ENCODE data around the gene ABCB8.
"Not testable (repeated sequence)": the region's sequence is repeated elsewhere in the genome, so short reads cannot be mapped to it uniquely, and the experiment has no call there.

The ABCB8 gene

GRCh38 chr7:151035902-151036301, 7.7 kb downstream of the ABCB8 start:
- DNase-seq = no peak

GRCh38 chr7:151038951-151039849, 10.9 kb downstream of the ABCB8 start:
- DNase-seq = peak; percentile 91 to 95 (median 94)

DNA sequence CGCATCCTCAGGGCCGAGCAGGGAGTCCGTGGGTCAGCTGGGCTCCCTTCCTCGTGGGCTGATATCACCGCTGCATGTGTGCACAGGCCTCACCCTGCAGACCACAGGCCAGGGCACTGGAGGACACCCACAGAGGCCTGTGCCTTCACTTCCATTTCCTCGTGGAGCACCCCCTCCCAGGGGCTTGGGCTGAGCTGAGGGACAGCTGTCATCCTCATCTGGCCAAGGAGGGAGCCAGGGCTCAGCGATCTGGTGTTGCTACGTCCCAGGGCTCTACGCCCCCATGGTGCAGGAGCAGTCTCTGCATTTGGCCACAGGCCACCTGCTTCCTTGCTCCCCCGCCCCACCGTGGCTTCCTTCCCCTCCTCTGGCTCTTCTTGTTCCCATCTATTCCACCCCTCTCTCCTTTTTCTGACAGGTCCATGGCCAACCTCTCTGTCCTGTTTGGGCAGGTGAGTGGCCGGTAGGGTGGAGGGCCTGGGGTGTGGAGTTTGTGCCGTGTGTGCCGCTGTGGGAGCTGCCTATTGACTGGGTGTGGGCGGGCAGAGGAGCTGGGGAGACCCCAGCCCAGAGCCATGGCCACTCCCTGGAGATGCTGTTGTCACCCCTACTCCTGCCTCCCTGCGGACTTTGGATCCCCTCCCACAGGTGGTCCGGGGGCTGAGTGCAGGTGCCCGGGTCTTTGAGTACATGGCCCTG, 11.7 kb downstream of the ABCB8 start:
- DNase-seq = peak in 2 of 3 donors; percentile 24 to 46

- DNase-seq = no peak
Observed at GRCh38 chr7:151040616-151041375, 12.5 kb downstream of the ABCB8 start.

DNA sequence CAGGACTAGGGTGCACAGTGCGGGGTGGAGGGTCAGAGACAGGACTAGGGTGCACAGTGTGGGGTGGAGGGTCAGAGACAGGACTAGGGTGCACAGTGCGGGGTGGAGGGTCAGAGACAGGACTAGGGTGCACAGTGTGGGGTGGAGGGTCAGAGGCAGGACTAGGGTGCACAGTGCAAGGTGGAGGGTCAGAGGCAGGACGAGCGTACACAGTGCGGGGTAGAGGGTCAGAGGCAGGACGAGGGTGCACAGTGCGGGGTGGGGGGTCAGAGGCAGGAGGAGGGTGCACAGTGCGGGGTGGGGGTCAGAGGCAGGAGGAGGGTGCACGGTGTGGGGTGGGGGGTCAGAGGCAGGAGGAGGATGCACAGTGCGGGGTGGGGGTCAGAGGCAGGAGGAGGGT, 15.2 kb downstream of the ABCB8 start:
- not testable (repeated sequence) for DNase-seq

DNA sequence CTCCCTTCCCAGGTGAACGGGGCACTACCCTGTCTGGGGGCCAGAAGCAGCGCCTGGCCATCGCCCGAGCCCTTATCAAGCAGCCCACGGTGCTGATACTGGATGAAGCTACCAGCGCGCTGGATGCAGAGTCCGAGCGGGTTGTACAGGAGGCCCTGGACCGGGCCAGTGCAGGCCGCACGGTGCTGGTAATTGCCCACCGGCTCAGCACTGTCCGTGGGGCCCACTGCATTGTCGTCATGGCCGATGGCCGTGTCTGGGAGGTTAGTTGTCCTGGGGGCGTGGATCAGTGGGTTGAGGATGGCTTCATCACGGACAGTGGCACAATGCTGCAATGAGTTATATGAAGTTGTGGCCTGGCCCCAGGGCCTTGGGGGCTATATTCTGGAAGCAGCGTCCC, 15.7 kb downstream of the ABCB8 start:
- DNase-seq = no peak

DNA sequence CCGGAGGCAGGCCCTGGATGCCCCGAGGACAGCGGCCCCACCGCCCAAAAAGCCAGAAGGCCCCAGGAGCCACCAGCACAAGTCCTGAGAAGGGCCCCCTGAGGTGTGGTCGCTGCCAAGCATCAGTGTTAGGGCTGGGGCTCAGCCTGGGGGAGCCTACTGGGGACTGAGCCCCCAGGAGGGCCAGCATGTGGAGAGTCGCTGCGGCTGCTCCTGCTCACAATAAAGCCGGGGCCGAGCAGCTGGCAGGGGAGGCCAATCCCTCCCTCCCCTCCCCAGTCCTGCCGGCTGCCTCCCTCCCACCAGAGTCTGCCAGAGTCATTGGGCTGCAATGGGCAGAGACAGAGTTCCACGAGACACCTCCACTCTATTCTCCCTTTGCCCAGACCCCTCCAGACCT, 17.0 kb downstream of the ABCB8 start:
- DNase-seq = no peak

DNA sequence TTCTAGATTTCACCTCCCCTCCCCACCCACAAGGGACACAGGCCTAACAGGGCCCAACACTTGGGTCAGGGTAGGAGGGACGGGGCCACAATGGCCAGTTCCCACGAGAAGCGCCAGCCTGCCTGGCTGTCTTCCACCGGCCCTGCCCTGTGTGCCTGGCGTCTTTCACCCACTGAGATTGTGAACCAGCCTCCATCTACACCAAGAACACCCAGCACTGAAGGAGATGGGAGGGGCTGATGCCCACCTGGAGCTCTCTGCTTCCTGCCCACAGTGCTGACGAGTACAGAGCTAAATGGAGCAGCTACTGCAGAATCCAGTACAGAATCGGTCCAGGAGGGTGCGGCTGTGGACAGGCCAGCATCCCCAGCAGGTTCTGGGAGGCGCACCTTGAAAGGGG, 17.7 kb downstream of the ABCB8 start:
- DNase-seq = no peak

GRCh38 chr7:151046603-151047573, 18.6 kb downstream of the ABCB8 start:
- DNase-seq = peak in 1 of 3 donors; percentile 10

- no peak for DNase-seq
Observed at GRCh38 chr7:151047976-151048815, 19.9 kb downstream of the ABCB8 start, which contains the start of gene ASIC3. Gene ASIC3 (plus strand): TSS chr7:151048531. CDS start chr7:151048886, 355 bp downstream.

- no peak for DNase-seq
Observed at GRCh38 chr7:151048911-151049463, 20.7 kb downstream of the ABCB8 start.

- peak; percentile 56 to 82 (median 72) for DNase-seq
Observed at GRCh38 chr7:151051108-151051507, 22.9 kb downstream of the ABCB8 start.

DNA sequence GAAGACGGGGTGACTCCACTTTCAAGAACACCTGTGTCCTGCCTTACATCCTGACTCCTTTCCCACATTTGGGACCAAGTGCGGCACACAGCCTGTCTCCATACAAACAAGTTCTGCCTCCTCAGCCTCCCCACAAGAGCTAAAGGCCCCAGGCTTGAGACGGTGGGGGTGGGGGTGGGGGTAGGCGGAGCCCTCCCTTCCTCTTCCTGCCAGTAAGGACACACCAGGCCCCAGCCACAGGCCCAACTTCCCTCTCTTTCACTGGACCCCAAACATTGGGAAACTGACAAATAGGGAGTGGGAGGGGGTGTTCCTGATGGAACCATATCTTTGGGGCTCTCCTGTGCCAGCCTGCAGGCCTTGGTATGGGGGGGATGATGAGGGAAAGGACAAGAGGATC, 24.8 kb downstream of the ABCB8 start:
- DNase-seq = peak; percentile 40 to 63 (median 48)

- no peak for DNase-seq
Observed at GRCh38 chr7:151053751-151054150, 25.5 kb downstream of the ABCB8 start.

- DNase-seq = no peak
Observed at GRCh38 chr7:151056283-151056665, 28.0 kb downstream of the ABCB8 start.

- DNase-seq = no peak
Observed at GRCh38 chr7:151056666-151057505, 28.6 kb downstream of the ABCB8 start.

DNA sequence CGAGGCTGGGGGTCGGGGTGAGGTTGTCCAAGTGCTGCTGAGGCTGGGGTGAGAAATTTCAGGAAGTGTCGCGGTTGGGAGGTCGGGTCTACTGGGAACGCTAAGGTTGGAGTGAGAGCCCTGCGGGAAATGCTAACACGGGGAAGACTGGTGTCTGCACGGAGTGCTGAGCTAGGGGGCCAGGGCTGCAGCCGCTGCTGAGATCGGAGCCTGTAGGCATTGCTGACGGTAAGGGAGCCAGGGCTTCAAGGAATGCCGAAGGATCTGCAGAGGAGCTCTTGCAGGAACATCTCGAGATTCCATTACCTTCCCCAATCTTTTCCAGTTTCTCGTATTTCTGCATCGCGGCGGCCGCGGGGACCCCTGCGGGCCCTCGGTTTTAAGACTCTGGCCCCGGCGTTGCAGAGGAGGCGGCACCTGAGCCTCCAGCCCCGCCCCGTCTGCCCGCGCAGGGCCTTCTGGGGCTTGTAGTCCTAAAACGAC, 29.3 kb downstream of the ABCB8 start, which contains the start of gene CDK5:
Gene CDK5, minus strand, starts transcription at position 392 of the 483 bp plus-strand sequence. Its CDS starts 49 bp downstream, at position 343.
- DNase-seq = peak in 1 of 3 donors; percentile 24

- DNase-seq = peak; percentile 99
Observed at GRCh38 chr7:151057989-151058780, 29.9 kb downstream of the ABCB8 start.
